GM12878 (cell line): Measurements from ENCODE around the gene HNRNPA2B1. TPM values are rescaled to one million over a fixed set of nuclear protein-coding genes. Genes with fewer than 3 reads are reported as not detected.

Experiments used
- ATAC-seq: fragments of 200-7000 bp; cut with Tn5 transposase; 3 replicates; pipeline ENCODE4 v1.9.1; 2020; ENCODE audit warnings: mild to moderate bottlenecking, moderate library complexity
- BruUV-seq: library from RNA; stranded (reverse); fragments of 400-500 nt; replicated peaks from 2 replicates; lab custom pipeline; 2021; lab: Mats Ljungman, UMichigan
- CTCF ChIA-PET: fragments of 300-600 bp; sonication (Branson Sonifier 250); formaldehyde crosslinking; extraction: SDS; loops from one replicate; lab custom pipeline; 2021; ENCODE audit warnings: inconsistent platforms; lab: Yijun Ruan, JAX
- POLR2A ChIA-PET: fragments of 350-600 bp; formaldehyde crosslinking; extraction: SDS; loops from one replicate; lab custom pipeline; 2021; ENCODE audit warnings: inconsistent platforms; lab: Charles Lee
- RAD21 ChIA-PET: fragments of 300-600 bp; sonication (Branson Sonifier 250); formaldehyde crosslinking; loops from one replicate; lab custom pipeline; 2023; ENCODE audit warnings: antibody characterized with exemption; ENCODE audit not compliant: unreplicated experiment; lab: Charles Lee
- SMC1A ChIA-PET: fragments of 300-600 bp; sonication (Branson Sonifier 250); formaldehyde crosslinking; loops from one replicate; lab custom pipeline; 2023; ENCODE audit not compliant: unreplicated experiment, uncharacterized antibody; lab: Charles Lee
- DNase-seq: peaks from one replicate; pipeline ENCODE4 v3.0.0-alpha.2; 2011; ENCODE audit warnings: low read depth, low spot score
- FAIRE-seq: peaks from 3 replicates; lab custom pipeline; 2011; peaks lifted over from hg19 to GRCh38; lab: Jason Lieb, UNC
- H2AFZ ChIP-seq: 2 replicates; pipeline ENCODE4 v1.6.0; 2011; ENCODE audit warnings: low read depth, low read length, control low read depth; ENCODE audit not compliant: control insufficient read depth
- H3K27ac ChIP-seq: 2 replicates; pipeline ENCODE4 v1.5.1; 2011; ENCODE audit warnings: control low read depth; ENCODE audit not compliant: control insufficient read depth, insufficient read depth
- H3K27me3 ChIP-seq, 2 experiments: replicated peaks in 1 of 2; 2 replicates each; pipeline versions ENCODE4 v1.6.0 to v1.6.1; 2011; ENCODE audit warnings: low read length in 1 of 2; ENCODE audit not compliant: control insufficient read depth in 2 of 2, insufficient read depth in 2 of 2
- H3K36me3 ChIP-seq, 2 experiments: 2 replicates each; pipeline ENCODE4 v1.5.1; 2011; ENCODE audit warnings: low read length in 1 of 2; ENCODE audit not compliant: control insufficient read depth in 2 of 2, insufficient read depth in 2 of 2
- H3K4me1 ChIP-seq: 2 replicates; pipeline ENCODE4 v1.6.1; 2011; ENCODE audit warnings: mild to moderate bottlenecking, low read length, moderate library complexity, mixed read lengths; ENCODE audit not compliant: control insufficient read depth, insufficient read depth
- H3K4me2 ChIP-seq: 2 replicates; pipeline ENCODE4 v1.6.0; 2011; ENCODE audit warnings: control low read depth; ENCODE audit not compliant: control insufficient read depth, insufficient read depth
- H3K4me3 ChIP-seq: fragments of 200-600 bp; sonication (generic); 2 replicates; pipeline ENCODE4 v1.5.1; 2016
- H3K79me2 ChIP-seq: 2 replicates; pipeline ENCODE4 v1.6.0; 2011; ENCODE audit warnings: low read length; ENCODE audit not compliant: control insufficient read depth, insufficient read depth
- H3K9ac ChIP-seq: 2 replicates; pipeline ENCODE4 v1.8.0; 2011; ENCODE audit warnings: low read length, control low read depth, mixed read lengths; ENCODE audit not compliant: control insufficient read depth, insufficient read depth
- H3K9me3 ChIP-seq: replicated peaks from 3 replicates; pipeline ENCODE4 v1.5.1; 2011; ENCODE audit warnings: mild to moderate bottlenecking, low read length; ENCODE audit not compliant: control insufficient read depth, insufficient read depth
- H4K20me1 ChIP-seq: 2 replicates; pipeline ENCODE4 v1.6.0; 2011; ENCODE audit not compliant: control insufficient read depth, insufficient read depth
- BHLHE40 ChIP-seq, 2 experiments: fragments of 450-650 bp in 1 of 2; IDR thresholded peaks; 2 replicates each; pipeline ENCODE4 v1.6.1; 2011 to 2017; ENCODE audit warnings: low read depth in 2 of 2, borderline replicate concordance in 1 of 2, improper control_type of control experiment in 1 of 2, low read length in 1 of 2, mild to moderate bottlenecking in 1 of 2
- EP300 ChIP-seq, 2 experiments: fragments of 150-350 bp in 1 of 2; IDR thresholded peaks; 2 replicates each; pipeline ENCODE4 v1.6.1; 2011 to 2012; ENCODE audit warnings: low read depth in 2 of 2, low read length in 2 of 2, borderline replicate concordance in 1 of 2, improper control_type of control experiment in 1 of 2, inconsistent platforms in 1 of 2; ENCODE audit not compliant: control insufficient read depth in 1 of 2
- ETV6 ChIP-seq, 2 experiments: fragments of 450-650 bp in 1 of 2; IDR thresholded peaks in 1 of 2; conservative IDR thresholded peaks in 1 of 2; 2 replicates each; pipeline ENCODE4 v1.6.1; 2014; ENCODE audit warnings: antibody characterized with exemption in 1 of 2, borderline replicate concordance in 1 of 2, low read depth in 1 of 2, mild to moderate bottlenecking in 1 of 2, moderate library complexity in 1 of 2
- JUND ChIP-seq: IDR thresholded peaks from 2 replicates; pipeline ENCODE4 v1.6.1; 2012; ENCODE audit warnings: low read depth, mild to moderate bottlenecking, low read length, improper control_type of control experiment, moderate library complexity
- NR2C1 ChIP-seq: fragments of 450-650 bp; IDR thresholded peaks from 2 replicates; pipeline ENCODE4 v1.6.1; 2017; ENCODE audit warnings: antibody characterized with exemption, mild to moderate bottlenecking, moderate library complexity
- PML ChIP-seq: IDR thresholded peaks from 2 replicates; pipeline ENCODE4 v1.6.1; 2012; ENCODE audit warnings: low read length, inconsistent platforms
- POLR2AphosphoS5 ChIP-seq: IDR thresholded peaks from 2 replicates; pipeline ENCODE4 v1.6.1; 2011; ENCODE audit warnings: mild to moderate bottlenecking, low read length, inconsistent platforms
- RCOR1 ChIP-seq: conservative IDR thresholded peaks from 2 replicates; pipeline ENCODE4 v1.6.1; 2012; ENCODE audit warnings: low read depth, low read length, improper control_type of control experiment
- SIN3A ChIP-seq: IDR thresholded peaks from 2 replicates; pipeline ENCODE4 v1.6.1; 2012; ENCODE audit warnings: low read depth, low read length, improper control_type of control experiment
- SIX5 ChIP-seq: IDR thresholded peaks from 2 replicates; pipeline ENCODE4 v1.6.1; 2011; ENCODE audit warnings: mild to moderate bottlenecking, low read depth, low read length, moderate library complexity; ENCODE audit not compliant: severe bottlenecking
- SUPT20H ChIP-seq: IDR thresholded peaks from 2 replicates; pipeline ENCODE4 v1.6.1; 2011; ENCODE audit warnings: low read depth, mild to moderate bottlenecking, low read length, moderate library complexity, borderline replicate concordance; ENCODE audit not compliant: control insufficient read depth
- TCF3 ChIP-seq: IDR thresholded peaks from 2 replicates; pipeline ENCODE4 v1.6.1; 2012; ENCODE audit warnings: low read depth, mild to moderate bottlenecking, low read length, borderline replicate concordance; ENCODE audit not compliant: insufficient read depth
- YBX1 ChIP-seq: fragments of 450-650 bp; IDR thresholded peaks from 2 replicates; pipeline ENCODE4 v1.6.1; 2016; ENCODE audit warnings: antibody characterized with exemption
- YY1 ChIP-seq: IDR thresholded peaks from 2 replicates; pipeline ENCODE4 v1.6.1; 2011; ENCODE audit warnings: low read depth, mild to moderate bottlenecking, low read length
- ZNF207 ChIP-seq: fragments of 450-650 bp; IDR thresholded peaks from 2 replicates; pipeline ENCODE4 v1.6.1; 2014; ENCODE audit warnings: antibody characterized with exemption, mild to moderate bottlenecking, borderline replicate concordance
- ZNF274 ChIP-seq: IDR thresholded peaks from one replicate; pipeline ENCODE4 v1.8.0; 2011; ENCODE audit not compliant: insufficient read length, insufficient read depth
- ZSCAN29 ChIP-seq: fragments of 450-650 bp; IDR thresholded peaks from 2 replicates; pipeline ENCODE4 v1.6.1; 2017; ENCODE audit warnings: mild to moderate bottlenecking, moderate library complexity
- ZZZ3 ChIP-seq: IDR thresholded peaks from 2 replicates; pipeline ENCODE4 v1.6.1; 2011; ENCODE audit warnings: low read depth; ENCODE audit not compliant: control insufficient read depth, insufficient read length
- WGBS: methylation state at CpG from one replicate; pipeline ENCODE4 v1.1.6; 2016; ENCODE audit warnings: low lambda C conversion rate; ENCODE audit not compliant: insufficient replicate concordance, insufficient coverage; ENCODE audit errors: missing lambda C conversion rate; 5-methylcytosine and 5-hydroxymethylcytosine counted together
- in situ Hi-C: fragments of 300-500 bp; cut with MboI; formaldehyde crosslinking; loops from 9 replicates; pipeline ENCODE4 v1.14.3; 2018; ENCODE audit warnings: mixed read lengths
- intact Hi-C: fragments of 100-400 bp; cut with micrococcal nuclease; formaldehyde crosslinking; loops from one replicate; pipeline ENCODE4 v1.14.2; 2022; ENCODE audit not compliant: unreplicated experiment
- polyA plus RNA-seq, 11 experiments: library from polyadenylated mRNA; depleted of rRNA in 4 of 11; unstranded in 6 of 11; stranded (reverse) in 5 of 11; fragments of >200 nt; fragmentation: Nextera tagmentation in 4 of 11; fragmentation: Illumina TruSeq in 1 of 11; extraction: Ambion mirVana in 4 of 11; extraction: Trizol in 1 of 11; gene quantifications; 1 replicate in 1 of 11; 2 replicates in 10 of 11; pipeline versions ENCODE4 v1.2.1 to v1.2.3, GENCODE V29; 2011 to 2016; ENCODE audit warnings: inconsistent platforms in 2 of 11, missing spikeins in 2 of 11, low read depth in 1 of 11
- total RNA-seq, 4 experiments: library from RNA; depleted of rRNA in 3 of 4; stranded (reverse); fragments of >200 nt in 3 of 4; fragmentation: Illumina TruSeq in 1 of 4; extraction: Trizol in 1 of 4; gene quantifications; 2 replicates each; pipeline versions ENCODE4 v1.2.1 to v1.2.3, GENCODE V29; 2013 to 2021
- TF ChIP-seq, protein P1 (sequence below): IDR thresholded peaks from 2 replicates; pipeline ENCODE4 v1.6.1; 2012; ENCODE audit warnings: low read depth, low read length, improper control_type of control experiment
- TF ChIP-seq, protein P2 (sequence below): fragments of 450-650 bp; IDR thresholded peaks from 2 replicates; pipeline ENCODE4 v1.6.1; 2018; ENCODE audit warnings: borderline replicate concordance, mild to moderate bottlenecking; ENCODE audit not compliant: partially characterized antibody

HNRNPA2B1 gene
- total and polyA plus RNA-seq, 10 of the 15 experiments (the other 5 are each of a cell fraction or from before 2014, with no cell fraction given) = 295 to 1,396 (median 932) TPM

DNA sequence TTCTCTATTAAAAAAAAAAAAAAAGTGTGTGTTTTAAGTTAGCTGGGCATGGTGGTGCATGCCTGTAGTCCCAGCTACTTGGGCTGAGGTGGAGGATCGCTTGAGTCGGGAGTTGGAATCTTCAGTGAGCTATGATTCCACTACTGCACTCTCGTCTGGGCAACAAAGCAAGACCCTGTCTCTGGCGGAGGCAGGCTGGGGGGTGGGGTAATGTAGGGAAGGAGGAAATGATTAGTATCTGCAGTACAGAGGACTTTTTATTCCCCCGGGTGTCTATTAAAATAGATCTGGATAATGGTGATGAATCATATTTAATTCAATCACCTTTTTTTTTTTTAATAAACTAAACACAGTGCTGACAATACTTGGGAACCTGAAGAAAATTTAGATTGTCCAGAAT lies 7.5 kb upstream of the HNRNPA2B1 start:
- intact Hi-C loops = loop anchor here (10.0 kb wide), 1 partner anchor 457 kb away; no protein-coding TSS in a partner anchor
- H3K27me3 ChIP-seq = no peaks in the 10 kb centered on the region
- DNase-seq = no peak
- H3K4me2 ChIP-seq = 0 out of 2 replicates have a peak overlapping the region, but pooled peaks have one; percentile 17
- H3K36me3 ChIP-seq = peaks cover 0 to 46% of the 10 kb centered on the region in 2 experiments
- no peak overlapping the region for H2AFZ ChIP-seq
- WGBS = 81% methylated on average over 5 of the region's 5 CpGs
- H3K9ac ChIP-seq = no peak overlapping the region
- BruUV-seq = no TSS peak
- TF ChIP-seq SUPT20H = no peak
- no peak for TF ChIP-seq YY1
- TF ChIP-seq PML = no peak
- TF ChIP-seq ETV6 (conservative IDR thresholded peaks at IDR 0.05 in 1 of 2, IDR thresholded peaks at IDR 0.05 in 1 of 2; ENCODE audit: borderline replicate concordance in 1 of 2, low read depth in 1 of 2) = no peak
- TF ChIP-seq NR2C1 = no peak
- no peak for TF ChIP-seq EP300 (IDR thresholded peaks at IDR 0.05; ENCODE audit: borderline replicate concordance in 1 of 2, control insufficient read depth in 1 of 2, low read depth in 2 of 2, low read length in 2 of 2)
- no peak for TF ChIP-seq YBX1
- no peak for TF ChIP-seq POLR2AphosphoS5
- no peak for TF ChIP-seq ZNF207
- TF ChIP-seq ZNF274 = no peak
- TF ChIP-seq, protein P1, sequence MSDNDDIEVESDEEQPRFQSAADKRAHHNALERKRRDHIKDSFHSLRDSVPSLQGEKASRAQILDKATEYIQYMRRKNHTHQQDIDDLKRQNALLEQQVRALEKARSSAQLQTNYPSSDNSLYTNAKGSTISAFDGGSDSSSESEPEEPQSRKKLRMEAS = no peak
- TF ChIP-seq SIX5 = no peak
- TF ChIP-seq ZZZ3 = no peak
- no peak for TF ChIP-seq JUND
- no peak for TF ChIP-seq RCOR1
- no peak for TF ChIP-seq ZSCAN29
- TF ChIP-seq, protein P2, sequence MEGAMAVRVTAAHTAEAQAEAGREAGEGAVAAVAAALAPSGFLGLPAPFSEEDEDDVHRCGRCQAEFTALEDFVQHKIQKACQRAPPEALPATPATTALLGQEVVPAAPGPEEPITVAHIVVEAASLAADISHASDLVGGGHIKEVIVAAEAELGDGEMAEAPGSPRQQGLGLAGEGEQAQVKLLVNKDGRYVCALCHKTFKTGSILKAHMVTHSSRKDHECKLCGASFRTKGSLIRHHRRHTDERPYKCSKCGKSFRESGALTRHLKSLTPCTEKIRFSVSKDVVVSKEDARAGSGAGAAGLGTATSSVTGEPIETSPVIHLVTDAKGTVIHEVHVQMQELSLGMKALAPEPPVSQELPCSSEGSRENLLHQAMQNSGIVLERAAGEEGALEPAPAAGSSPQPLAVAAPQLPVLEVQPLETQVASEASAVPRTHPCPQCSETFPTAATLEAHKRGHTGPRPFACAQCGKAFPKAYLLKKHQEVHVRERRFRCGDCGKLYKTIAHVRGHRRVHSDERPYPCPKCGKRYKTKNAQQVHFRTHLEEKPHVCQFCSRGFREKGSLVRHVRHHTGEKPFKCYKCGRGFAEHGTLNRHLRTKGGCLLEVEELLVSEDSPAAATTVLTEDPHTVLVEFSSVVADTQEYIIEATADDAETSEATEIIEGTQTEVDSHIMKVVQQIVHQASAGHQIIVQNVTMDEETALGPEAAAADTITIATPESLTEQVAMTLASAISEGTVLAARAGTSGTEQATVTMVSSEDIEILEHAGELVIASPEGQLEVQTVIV = no peak
- TF ChIP-seq TCF3 = no peak
- no peak for TF ChIP-seq BHLHE40 (IDR thresholded peaks at IDR 0.05; ENCODE audit: borderline replicate concordance in 1 of 2, low read depth in 2 of 2, low read length in 1 of 2)
- no peak for TF ChIP-seq SIN3A
- no peak for ATAC-seq
- H4K20me1 ChIP-seq = no peaks in the 10 kb centered on the region
- SMC1A ChIA-PET = interaction anchor here (0.5 to 0.6 kb wide), 3 partner anchors 45 to 411 kb away, joined by 3 read pairs; no protein-coding TSS in a partner anchor
- CTCF ChIA-PET = interaction anchor here (0.6 to 2.5 kb wide), 7 partner anchors 40 to 312 kb away, joined by 3 to 9 read pairs (median 3); no protein-coding TSS in a partner anchor
- in situ Hi-C loops = no loop called here
- RAD21 ChIA-PET = interaction anchor here (0.9 to 1.5 kb wide), 2 partner anchors 10 to 316 kb away, joined by 3 to 4 read pairs; no protein-coding TSS in a partner anchor
- no peak for FAIRE-seq
- no peaks in the 10 kb centered on the region for H3K9me3 ChIP-seq
- H3K79me2 ChIP-seq = peaks cover 63% of the 10 kb centered on the region
- no peaks in the 10 kb centered on the region for H3K4me1 ChIP-seq
- no peak overlapping the region for H3K4me3 ChIP-seq
- POLR2A ChIA-PET = interaction anchor here (0.7 kb wide), 2 partner anchors 10 to 461 kb away, joined by 3 to 4 read pairs; no protein-coding TSS in a partner anchor
- no peak overlapping the region for H3K27ac ChIP-seq
